IPS-18c (cell line): Measurements from ENCODE around the gene AQP3.
"Not testable (repeated sequence)": the region's sequence is repeated elsewhere in the genome, so short reads cannot be mapped to it uniquely, and the experiment has no call there.

ENCODE experiments used
- H3K4me3 ChIP-seq: 2 replicates; pipeline ENCODE4 v1.7.0; 2013; ENCODE audit warnings: low read depth, mild to moderate bottlenecking, low read length, moderate library complexity; ENCODE audit not compliant: insufficient read depth
- H3K9me3 ChIP-seq: one replicate; pipeline ENCODE4 v1.6.1; 2013; ENCODE audit warnings: mild to moderate bottlenecking, low read length, moderate library complexity; ENCODE audit not compliant: control insufficient read depth, insufficient read depth

AQP3 gene

GRCh38 chr9:33446946-33447798 is at the start of gene AQP3:
TSS of gene AQP3 (minus strand) at chr9:33447593. CDS start at chr9:33447530, 63 bp downstream.
- Histone ChIP-seq H3K9me3 (no peaks in the 10 kb centered on the region), H3K4me3 (peak within 1 kb of the TSS; percentile 55)

GRCh38 chr9:33493819-33494218 is 46.4 kb upstream of the AQP3 start:
- not testable (repeated sequence) for H3K4me3 ChIP-seq, H3K9me3 ChIP-seq

DNA sequence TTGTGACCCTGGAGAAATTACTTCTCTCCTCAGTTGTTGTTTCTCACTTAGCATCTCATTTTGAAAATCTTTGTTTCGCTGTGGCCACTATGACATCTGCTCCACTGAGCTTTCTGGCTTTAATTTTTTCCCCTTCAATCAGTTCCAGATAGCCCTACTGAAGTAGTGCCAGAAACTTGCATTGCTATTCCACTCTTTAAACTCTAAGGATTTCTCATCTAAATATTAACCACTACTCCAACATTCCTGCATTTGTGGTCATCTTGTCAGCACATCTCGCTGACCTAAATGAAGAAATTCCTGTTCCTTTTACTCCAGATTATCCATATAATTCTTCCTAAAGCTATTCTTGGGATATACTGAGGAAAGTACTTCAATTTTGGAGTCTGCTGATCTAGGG is 41.7 kb upstream of the AQP3 start:
- Histone ChIP-seq H3K4me3 (no peak overlapping the region), H3K9me3 (no peaks in the 10 kb centered on the region)

DNA sequence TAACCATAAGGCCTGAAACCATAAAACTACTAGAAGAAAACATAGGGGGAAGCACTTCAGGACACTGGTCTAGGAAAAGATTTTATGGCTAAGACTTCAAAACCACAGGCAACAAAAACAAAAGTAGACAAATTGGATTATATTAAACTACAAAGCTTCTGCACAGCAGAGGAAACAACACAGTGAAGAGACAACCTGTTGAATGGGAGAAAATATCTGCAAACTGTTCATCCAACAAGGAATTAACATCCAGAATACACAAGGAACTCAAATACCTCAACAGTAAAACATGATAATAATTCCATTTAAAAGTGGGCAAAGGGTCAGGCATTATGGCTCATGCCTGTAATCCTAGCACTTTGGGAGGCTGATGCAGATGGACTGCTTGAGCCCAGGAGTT is 37.9 kb upstream of the AQP3 start:
- not testable (repeated sequence) for H3K9me3 ChIP-seq

DNA sequence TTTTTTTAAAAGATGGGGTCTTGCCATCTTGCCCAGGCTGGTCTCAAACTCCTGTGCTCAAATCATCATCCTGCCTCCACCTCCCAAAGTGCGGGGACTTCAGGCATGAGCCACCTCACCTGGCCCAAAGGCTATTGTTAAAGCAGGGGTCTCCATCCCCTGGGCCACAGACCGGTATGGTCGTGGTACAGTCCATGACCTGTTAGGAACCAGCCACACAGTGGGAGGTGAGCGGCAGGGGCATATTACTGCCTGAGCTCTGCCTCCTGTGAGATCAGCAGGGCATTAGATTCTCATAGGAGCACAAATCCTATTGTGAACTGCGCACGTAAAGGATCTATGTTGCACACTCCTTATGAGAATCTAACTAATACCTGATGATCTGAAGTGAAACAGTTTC is 33.6 kb upstream of the AQP3 start:
- H3K4me3 ChIP-seq: no peak overlapping the region

More for the DNA sequence above, 37.9 kb upstream of the AQP3 start:
- not testable (repeated sequence) for H3K4me3 ChIP-seq

GRCh38 chr9:33480106-33480505 is 32.7 kb upstream of the AQP3 start:
- Histone ChIP-seq H3K9me3 (no peaks in the 10 kb centered on the region), H3K4me3 (no peak overlapping the region)

More for the DNA sequence above, 33.6 kb upstream of the AQP3 start:
- H3K9me3 ChIP-seq: no peaks in the 10 kb centered on the region

GRCh38 chr9:33476503-33476902 is 29.1 kb upstream of the AQP3 start:
- H3K9me3 ChIP-seq: no peaks in the 10 kb centered on the region
- H3K4me3 ChIP-seq: no peak overlapping the region

GRCh38 chr9:33475357-33475756 is 28.0 kb upstream of the AQP3 start:
- Histone ChIP-seq H3K4me3 (no peak overlapping the region), H3K9me3 (no peaks in the 10 kb centered on the region)

- Histone ChIP-seq H3K9me3 (no peaks in the 10 kb centered on the region), H3K4me3 (peak within 1 kb of the TSS; percentile 96)
These were observed 26.4 kb upstream of the AQP3 start, which contains the start of gene NOL6 for GRCh38 chr9:33473643-33474352. TSS of gene NOL6 (minus strand) at chr9:33473924. CDS start at chr9:33473842, 82 bp downstream.

DNA sequence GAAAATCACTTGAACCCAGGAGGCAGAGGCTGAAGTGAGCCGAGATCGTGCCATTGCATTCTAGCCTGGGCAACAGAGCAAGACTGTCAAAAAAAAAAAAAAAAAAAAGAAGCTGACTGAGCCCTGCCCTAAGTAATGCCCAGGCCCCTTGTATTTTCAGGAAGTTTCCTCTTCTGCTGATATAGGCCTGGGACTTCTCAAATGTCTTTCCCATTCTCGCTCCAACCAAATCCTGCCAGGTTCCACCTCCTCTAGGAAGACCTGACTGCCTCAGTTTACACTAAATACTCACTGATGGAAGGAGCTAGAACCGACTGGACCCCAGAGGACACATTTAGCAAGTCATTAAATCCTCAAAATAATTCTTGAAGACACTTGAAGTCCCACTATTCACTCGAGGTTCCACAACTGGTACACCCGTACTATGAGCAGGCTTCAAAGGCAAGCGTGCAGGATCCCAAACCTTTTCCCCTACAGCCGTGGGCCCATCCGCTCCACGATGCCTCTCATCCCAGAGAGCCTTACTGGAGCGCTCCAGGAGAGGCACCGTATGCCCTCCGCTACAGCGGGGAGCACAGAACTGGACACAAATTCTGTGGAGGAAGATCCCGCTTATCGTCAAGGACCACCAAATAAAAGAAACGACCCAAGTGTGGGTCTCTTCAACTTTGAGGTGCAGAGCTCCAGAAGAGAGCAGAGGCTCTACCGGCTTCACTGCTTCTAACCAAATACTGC is 25.7 kb upstream of the AQP3 start:
- no peaks in the 10 kb centered on the region for H3K9me3 ChIP-seq
- peak overlapping the region; percentile 96 for H3K4me3 ChIP-seq

GRCh38 chr9:33472171-33472880 is 24.9 kb upstream of the AQP3 start:
- Histone ChIP-seq H3K4me3 (0 out of 2 replicates have a peak overlapping the region, but pooled peaks have one; percentile 9), H3K9me3 (no peaks in the 10 kb centered on the region)

DNA sequence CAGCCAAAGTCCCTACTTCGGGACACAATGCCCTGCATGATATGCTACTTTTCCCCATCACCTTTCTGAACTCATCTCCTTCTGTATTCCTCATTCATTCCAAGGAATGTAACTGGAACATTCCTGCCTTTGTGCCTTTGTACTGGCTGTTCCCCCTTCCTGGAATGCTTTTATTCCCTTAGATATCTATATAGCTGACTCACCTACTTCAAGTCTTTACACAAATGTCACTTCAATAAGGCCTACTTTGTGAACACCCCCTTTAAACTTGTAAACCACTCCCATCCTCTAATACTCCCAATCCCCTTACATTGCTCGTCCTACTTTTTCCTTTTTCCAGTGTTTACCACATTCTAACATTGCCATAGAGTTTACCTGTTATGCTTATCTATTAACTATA is 24.0 kb upstream of the AQP3 start:
- H3K9me3 ChIP-seq: no peaks in the 10 kb centered on the region
- no peak overlapping the region for H3K4me3 ChIP-seq

- no peaks in the 10 kb centered on the region for H3K9me3 ChIP-seq
- H3K4me3 ChIP-seq: no peak overlapping the region
These were observed 22.5 kb upstream of the AQP3 start for GRCh38 chr9:33469891-33470290.

DNA sequence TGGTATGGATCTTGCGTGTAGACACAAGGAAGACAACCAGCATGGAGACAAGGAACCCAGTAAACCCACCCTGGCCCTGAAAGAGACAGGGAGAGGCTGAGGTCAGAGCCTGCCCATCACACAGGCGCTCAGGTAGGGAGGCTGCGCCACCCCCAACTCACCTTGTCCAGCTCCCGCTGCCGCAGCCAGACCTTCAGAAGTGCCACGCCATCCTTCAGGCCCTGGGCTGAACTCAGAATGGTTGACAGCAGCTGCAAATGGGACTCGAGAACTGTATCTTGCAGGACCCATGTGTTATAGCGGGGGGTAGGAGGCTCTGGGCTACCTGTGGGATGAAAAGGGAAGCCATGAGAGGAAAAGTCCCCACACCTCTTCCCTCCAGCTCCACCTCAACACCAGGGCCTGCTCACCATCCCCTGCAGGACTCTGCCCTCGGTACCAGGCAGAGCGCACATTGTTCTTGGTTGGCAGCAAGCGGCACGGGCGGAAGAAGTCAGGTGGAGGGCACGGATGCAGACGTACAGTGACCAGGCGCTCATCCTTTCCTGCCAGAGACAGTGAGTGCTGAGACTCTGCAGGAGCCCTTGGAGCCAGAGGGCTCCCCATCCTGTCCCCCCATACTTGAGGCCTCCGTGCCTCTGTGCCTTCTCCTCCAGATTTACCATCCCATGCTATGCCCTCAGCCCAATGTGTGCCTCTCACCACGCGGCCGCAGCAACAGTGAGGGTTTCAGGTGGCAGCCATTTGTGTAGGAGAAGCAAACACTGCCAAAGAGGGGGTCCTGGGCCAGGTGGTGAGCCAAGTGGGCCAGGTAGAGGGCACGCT is 21.6 kb upstream of the AQP3 start:
- no peaks in the 10 kb centered on the region for H3K9me3 ChIP-seq
- no peak overlapping the region for H3K4me3 ChIP-seq

DNA sequence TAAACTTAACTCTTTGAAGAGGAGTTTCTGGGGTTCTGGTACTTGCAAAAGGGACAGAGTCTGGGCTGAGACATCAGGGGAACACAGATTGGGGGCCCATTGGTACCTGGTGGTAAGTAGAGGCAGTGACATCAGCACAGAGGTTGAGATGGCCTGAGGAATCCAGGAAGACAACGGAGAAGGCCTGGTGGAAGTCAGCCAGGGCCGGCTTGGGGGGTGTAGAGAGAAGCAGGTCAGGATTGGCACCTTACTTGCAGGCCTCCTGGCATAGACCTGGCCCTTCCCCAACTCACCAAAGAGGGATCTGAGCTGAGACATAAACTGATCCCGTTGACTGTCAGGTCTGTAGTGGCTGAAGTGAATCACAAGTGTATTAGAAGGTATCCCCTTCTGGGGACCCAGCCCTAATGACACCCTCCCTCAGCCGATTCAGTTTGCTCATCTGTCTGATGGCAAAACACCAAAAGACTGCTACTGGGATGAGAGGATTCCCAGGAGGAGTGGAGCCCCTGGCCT is 20.9 kb upstream of the AQP3 start:
- H3K4me3 ChIP-seq: no peak overlapping the region
- H3K9me3 ChIP-seq: no peaks in the 10 kb centered on the region

DNA sequence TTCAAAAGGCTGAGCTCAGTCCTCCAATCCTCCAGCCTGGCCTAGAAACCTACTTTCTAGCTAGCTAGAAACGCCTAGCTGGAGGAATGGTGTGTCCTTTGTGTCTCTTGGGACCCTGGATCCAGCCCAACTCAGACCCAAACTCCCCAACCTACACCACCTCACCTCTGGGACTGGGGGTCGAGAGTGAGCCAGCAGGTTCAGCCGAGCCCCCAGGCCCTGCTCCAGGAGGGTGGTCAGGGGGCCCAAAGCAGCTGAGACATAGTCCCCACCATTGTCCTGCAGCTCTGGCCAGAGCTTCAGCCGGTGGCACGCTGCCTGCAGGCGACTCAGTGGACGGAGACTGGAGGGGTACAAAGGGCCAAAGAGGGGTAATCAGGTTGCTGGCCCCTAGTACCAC is 20.1 kb upstream of the AQP3 start:
- Histone ChIP-seq H3K9me3 (no peaks in the 10 kb centered on the region), H3K4me3 (no peak overlapping the region)
